GM21390 (cell line): Measurements from ENCODE around the gene CAST.
"Not testable (repeated sequence)": the region's sequence is repeated elsewhere in the genome, so short reads cannot be mapped to it uniquely, and the experiment has no call there.

Experiments
- ATAC-seq: cut with Tn5 transposase; IDR thresholded peaks from one replicate; pipeline ENCODE4 v1.9.1; 2021; ENCODE audit not compliant: unreplicated experiment

The CAST gene

GRCh38 chr5:96772111-96772510, 109.9 kb downstream of the CAST start:
- ATAC-seq: no peak

GRCh38 chr5:96772542-96772941, 110.4 kb downstream of the CAST start:
- ATAC-seq: no peak

- no peak for ATAC-seq
Observed at GRCh38 chr5:96775050-96775449, 112.9 kb downstream of the CAST start.

- ATAC-seq: no peak
Observed at GRCh38 chr5:96775689-96776088, 113.5 kb downstream of the CAST start.

GRCh38 chr5:96776621-96777020, 114.4 kb downstream of the CAST start:
- no peak for ATAC-seq

GRCh38 chr5:96778409-96778808, 116.2 kb downstream of the CAST start:
- no peak for ATAC-seq

GRCh38 chr5:96780626-96781025, 118.5 kb downstream of the CAST start:
- ATAC-seq: no peak

GRCh38 chr5:96781031-96781971, 119.1 kb downstream of the CAST start:
- ATAC-seq: no peak

- ATAC-seq: no peak
Observed at GRCh38 chr5:96783326-96783725, 121.2 kb downstream of the CAST start.

GRCh38 chr5:96785326-96786109, 123.3 kb downstream of the CAST start:
- ATAC-seq: no peak

- ATAC-seq: no peak
Observed at GRCh38 chr5:96788112-96788749, 126.1 kb downstream of the CAST start.

- no peak for ATAC-seq
Observed at GRCh38 chr5:96789794-96790330, 127.7 kb downstream of the CAST start.

GRCh38 chr5:96790961-96791504, 128.9 kb downstream of the CAST start:
- ATAC-seq: no peak

- no peak for ATAC-seq
Observed at GRCh38 chr5:96794757-96795156, 132.6 kb downstream of the CAST start.

GRCh38 chr5:96795626-96796025, 133.4 kb downstream of the CAST start:
- no peak for ATAC-seq

- no peak for ATAC-seq
Observed at GRCh38 chr5:96796434-96796833, 134.3 kb downstream of the CAST start.

GRCh38 chr5:96801718-96802117, 139.5 kb downstream of the CAST start:
- not testable (repeated sequence) for ATAC-seq

GRCh38 chr5:96807075-96807654, 145.0 kb downstream of the CAST start:
- peak; percentile 23 for ATAC-seq

- no peak for ATAC-seq
Observed at GRCh38 chr5:96808541-96808828, 146.3 kb downstream of the CAST start.

GRCh38 chr5:96808868-96809558, 146.8 kb downstream of the CAST start:
- ATAC-seq: no peak
